IMR-90 (cell line): ENCODE data around the gene MRPS9. TPM values are rescaled to one million over a fixed set of nuclear protein-coding genes. Genes with fewer than 3 reads are reported as not detected.

Source experiments
- ATAC-seq: fragments of 200-7000 bp; cut with Tn5 transposase; 2 replicates; pipeline ENCODE4 v1.9.1; 2020; ENCODE audit warnings: low read depth, mild to moderate bottlenecking, moderate library complexity
- BruUV-seq: library from RNA; stranded (reverse); fragments of 400-500 nt; replicated peaks from 2 replicates; lab custom pipeline; 2021; lab: Mats Ljungman, UMichigan
- CTCF ChIA-PET: fragments of 300-600 bp; formaldehyde crosslinking; extraction: SDS; loops from one replicate; lab custom pipeline; 2021; ENCODE audit warnings: antibody characterized with exemption; lab: Yijun Ruan, JAX
- POLR2A ChIA-PET: fragments of 300-600 bp; sonication (Branson Sonifier 250); formaldehyde crosslinking; loops from one replicate; lab custom pipeline; 2022; ENCODE audit warnings: antibody characterized with exemption; ENCODE audit not compliant: unreplicated experiment; lab: Charles Lee
- DNase-seq: peaks from one replicate; pipeline ENCODE4 v3.0.0; 2013
- H2AFZ ChIP-seq: replicated peaks from 2 replicates; pipeline ENCODE3; 2013; ENCODE audit warnings: low read length, mild to moderate bottlenecking; ENCODE audit not compliant: poor library complexity
- H2AK5ac ChIP-seq: 2 replicates; pipeline ENCODE4 v1.6.1; 2013; ENCODE audit warnings: low read depth, low read length, inconsistent platforms
- H2AK9ac ChIP-seq: replicated peaks from 2 replicates; pipeline ENCODE3; 2013; ENCODE audit warnings: mild to moderate bottlenecking, low read depth, low read length, moderate library complexity; ENCODE audit not compliant: poor library complexity
- H2BK120ac ChIP-seq: 2 replicates; pipeline ENCODE4 v1.6.1; 2013; ENCODE audit warnings: low read depth, low read length, inconsistent platforms
- H2BK15ac ChIP-seq: 3 replicates; pipeline ENCODE4 v1.6.1; 2013; ENCODE audit warnings: low read depth, low read length, inconsistent platforms
- H2BK20ac ChIP-seq: 2 replicates; pipeline ENCODE4 v1.6.1; 2013; ENCODE audit warnings: low read depth, mild to moderate bottlenecking, inconsistent platforms, low read length, moderate library complexity
- H2BK5ac ChIP-seq: 2 replicates; pipeline ENCODE4 v1.6.1; 2013; ENCODE audit warnings: mild to moderate bottlenecking, low read depth, low read length, inconsistent platforms; ENCODE audit not compliant: poor library complexity, severe bottlenecking
- H3K14ac ChIP-seq: replicated peaks from 2 replicates; pipeline ENCODE4 v1.6.1; 2013; ENCODE audit warnings: low read depth, low read length, inconsistent platforms
- H3K18ac ChIP-seq: 2 replicates; pipeline ENCODE4 v1.6.1; 2013; ENCODE audit warnings: low read depth, low read length, control low read depth
- H3K23ac ChIP-seq: 2 replicates; pipeline ENCODE4 v1.6.1; 2013; ENCODE audit warnings: low read depth, low read length, inconsistent platforms
- H3K27ac ChIP-seq: 2 replicates; pipeline ENCODE4 v1.5.1; 2013; ENCODE audit warnings: mild to moderate bottlenecking, control low read depth, low read length; ENCODE audit not compliant: insufficient read depth
- H3K27me3 ChIP-seq: 2 replicates; pipeline ENCODE4 v1.6.1; 2013; ENCODE audit warnings: low read length; ENCODE audit not compliant: control insufficient read depth, insufficient read depth
- H3K36me3 ChIP-seq: 2 replicates; pipeline ENCODE4 v1.6.1; 2013; ENCODE audit warnings: low read length, mixed read lengths; ENCODE audit not compliant: control insufficient read depth, insufficient read depth
- H3K4ac ChIP-seq: 2 replicates; pipeline ENCODE4 v1.6.1; 2013; ENCODE audit warnings: low read depth, low read length, inconsistent platforms
- H3K4me1 ChIP-seq: 2 replicates; pipeline ENCODE4 v1.6.1; 2013; ENCODE audit warnings: low read length, mixed read lengths; ENCODE audit not compliant: control insufficient read depth, insufficient read depth
- H3K4me2 ChIP-seq: 2 replicates; pipeline ENCODE4 v1.6.1; 2013; ENCODE audit warnings: low read depth, mild to moderate bottlenecking, control low read depth, low read length, moderate library complexity
- H3K4me3 ChIP-seq: 2 replicates; pipeline ENCODE4 v1.5.1; 2013; ENCODE audit warnings: low read depth, mild to moderate bottlenecking, control low read depth, low read length, moderate library complexity; ENCODE audit not compliant: insufficient read depth
- H3K56ac ChIP-seq: 2 replicates; pipeline ENCODE4 v1.6.1; 2013; ENCODE audit warnings: low read length, inconsistent platforms; ENCODE audit not compliant: insufficient read depth; ENCODE audit errors: extremely low read depth
- H3K79me1 ChIP-seq, 2 experiments: 2 replicates each; pipeline ENCODE4 v1.6.1; 2013; ENCODE audit warnings: low read length in 2 of 2, inconsistent platforms in 1 of 2, low read depth in 1 of 2
- H3K9ac ChIP-seq: 2 replicates; pipeline ENCODE4 v1.6.1; 2013; ENCODE audit warnings: low read depth, low read length, control low read depth
- H3K9me1 ChIP-seq: 2 replicates; pipeline ENCODE4 v1.6.1; 2013; ENCODE audit warnings: low read length, inconsistent platforms; ENCODE audit not compliant: insufficient read depth
- H3K9me3 ChIP-seq: 2 replicates; pipeline ENCODE4 v1.6.1; 2013; ENCODE audit warnings: low read length; ENCODE audit not compliant: control insufficient read depth, insufficient read depth
- H4K20me1 ChIP-seq: 2 replicates; pipeline ENCODE4 v1.6.1; 2013; ENCODE audit warnings: low read length, inconsistent platforms; ENCODE audit not compliant: insufficient read depth
- H4K5ac ChIP-seq: 2 replicates; pipeline ENCODE4 v1.6.1; 2013; ENCODE audit warnings: mild to moderate bottlenecking, low read depth, low read length, control low read depth
- H4K8ac ChIP-seq, 2 experiments: 2 replicates each; pipeline ENCODE4 v1.6.1; 2013; ENCODE audit warnings: low read depth in 2 of 2, low read length in 2 of 2, control low read depth in 1 of 2, inconsistent platforms in 1 of 2
- H4K91ac ChIP-seq: 2 replicates; pipeline ENCODE4 v1.6.1; 2013; ENCODE audit warnings: low read depth, low read length, inconsistent platforms; ENCODE audit not compliant: insufficient read depth
- CHD1 ChIP-seq: IDR thresholded peaks from 2 replicates; pipeline ENCODE4 v1.6.1; 2012; ENCODE audit warnings: low read depth, low read length, improper control_type of control experiment
- CTCF ChIP-seq: conservative IDR thresholded peaks from 2 replicates; pipeline ENCODE4 v1.5.1; 2012; ENCODE audit warnings: mild to moderate bottlenecking, low read depth, low read length, improper control_type of control experiment
- ELK1 ChIP-seq: fragments of 150-350 bp; IDR thresholded peaks from 2 replicates; pipeline ENCODE4 v1.6.1; 2016; ENCODE audit warnings: low read depth, mild to moderate bottlenecking, low read length, moderate library complexity, borderline replicate concordance
- FOS ChIP-seq: fragments of 150-350 bp; IDR thresholded peaks from 2 replicates; pipeline ENCODE4 v1.6.1; 2016; ENCODE audit warnings: low read depth, low read length
- RAD21 ChIP-seq: IDR thresholded peaks from 2 replicates; pipeline ENCODE4 v1.6.1; 2012; ENCODE audit warnings: low read length, improper control_type of control experiment
- SMC3 ChIP-seq: fragments of 150-350 bp; IDR thresholded peaks from 2 replicates; pipeline ENCODE4 v1.6.1; 2016; ENCODE audit warnings: low read depth, mild to moderate bottlenecking, antibody characterized with exemption, low read length, moderate library complexity
- WGBS, 2 experiments: methylation state at CpG; one replicate each; pipeline versions ENCODE4 v1.1.5 to v1.1.7; 2013; ENCODE audit warnings: missing lambda C conversion rate in 2 of 2; ENCODE audit not compliant: insufficient read length in 1 of 2; ENCODE audit errors: extremely low coverage in 2 of 2; 5-methylcytosine and 5-hydroxymethylcytosine counted together
- dilution Hi-C: fragments of 300-500 bp; cut with HindIII; formaldehyde crosslinking; loops from one replicate; pipeline ENCODE4 v1.14.3; 2018; ENCODE audit warnings: low sequenced_read_pairs; ENCODE audit not compliant: unreplicated experiment
- in situ Hi-C: fragments of 300-500 bp; cut with MboI; formaldehyde crosslinking; loops from 3 replicates; pipeline ENCODE4 v1.14.3; 2019; ENCODE audit warnings: low sequenced_read_pairs, inconsistent platforms, mixed read lengths
- intact Hi-C: fragments of 100-400 bp; cut with micrococcal nuclease; formaldehyde crosslinking; loops from 2 replicates; pipeline ENCODE4 v1.10.0; 2022
- polyA plus RNA-seq, 3 experiments: library from polyadenylated mRNA; depleted of rRNA; stranded (reverse); fragments of >200 nt; gene quantifications; 2 replicates each; pipeline ENCODE4 v1.2.3, GENCODE V29; 2012; ENCODE audit warnings: low replicate concordance in 1 of 3
- total RNA-seq: library from RNA; depleted of rRNA; stranded (reverse); fragments of >200 nt; gene quantifications from 2 replicates; pipeline ENCODE4 v1.2.3, GENCODE V29; 2012

The MRPS9 gene
- total and polyA plus RNA-seq, 2 of the 4 experiments (the other 2 are of a cell fraction) = 20.6 to 27.7 TPM

- Histone ChIP-seq H4K8ac (no peak overlapping the region), H2AFZ (no peak overlapping the region), H3K18ac (no peak overlapping the region), H3K9ac (no peak overlapping the region), H3K4me3 (no peak overlapping the region), H2AK5ac (no peak overlapping the region), H3K27ac (no peak overlapping the region), H4K20me1 (no peaks in the 10 kb centered on the region), H3K4ac (no peak overlapping the region), H3K4me1 (no peaks in the 10 kb centered on the region), H3K9me3 (no peaks in the 10 kb centered on the region), H2BK5ac (no peak overlapping the region), H4K91ac (no peak overlapping the region), H3K79me1 (no peaks in the 10 kb centered on the region), H3K27me3 (peaks cover 3% of the 10 kb centered on the region; the same call in 1 of the 2 replicates), H3K9me1 (no peaks in the 10 kb centered on the region), H3K23ac (no peak overlapping the region), H2BK120ac (no peak overlapping the region), H3K4me2 (no peak overlapping the region), H3K56ac (no peak overlapping the region), H2BK15ac (no peak overlapping the region), H3K14ac (no peak overlapping the region), H2AK9ac (no peak overlapping the region), H3K36me3 (no peaks in the 10 kb centered on the region), H4K5ac (no peak overlapping the region), H2BK20ac (no peak overlapping the region)
- ChIA-PET CTCF (interaction anchor here (0.6 to 2.1 kb wide), 8 partner anchors 9 to 186 kb away, joined by 3 to 7 read pairs (median 5); no protein-coding TSS in a partner anchor), POLR2A (no interaction called here)
- no TSS peak for BruUV-seq
- TF ChIP-seq RAD21 = peak; percentile 89
- TF ChIP-seq SMC3 = peak; percentile 70
- no peak for TF ChIP-seq FOS
- TF ChIP-seq ELK1 = no peak
- TF ChIP-seq CTCF = peak; percentile 85
- TF ChIP-seq CHD1 = no peak
- dilution Hi-C loops (no loop called here), intact Hi-C loops (loop anchor here (1.0 kb wide), 3 partner anchors 121 to 431 kb away; no protein-coding TSS in a partner anchor), in situ Hi-C loops (loop anchor here (5.0 kb wide), 2 partner anchors 118 to 183 kb away; no protein-coding TSS in a partner anchor)
- WGBS, 2 experiments = no CpG with 5 or more reads among the region's 4 CpGs
- ATAC-seq (peak; percentile 86), DNase-seq (peak; percentile 74)
Observed at GRCh38 chr2:105114551-105114950, 76.7 kb downstream of the MRPS9 start.
